GM19467 (cell line): ENCODE results near the gene VAX1.
"Not testable (repeated sequence)": the region's sequence is repeated elsewhere in the genome, so short reads cannot be mapped to it uniquely, and the experiment has no call there.

Experiments
- ATAC-seq: cut with Tn5 transposase; IDR thresholded peaks from one replicate; pipeline ENCODE4 v1.9.1; 2021; ENCODE audit warnings: mild to moderate bottlenecking, moderate library complexity; ENCODE audit not compliant: unreplicated experiment

VAX1 gene

DNA sequence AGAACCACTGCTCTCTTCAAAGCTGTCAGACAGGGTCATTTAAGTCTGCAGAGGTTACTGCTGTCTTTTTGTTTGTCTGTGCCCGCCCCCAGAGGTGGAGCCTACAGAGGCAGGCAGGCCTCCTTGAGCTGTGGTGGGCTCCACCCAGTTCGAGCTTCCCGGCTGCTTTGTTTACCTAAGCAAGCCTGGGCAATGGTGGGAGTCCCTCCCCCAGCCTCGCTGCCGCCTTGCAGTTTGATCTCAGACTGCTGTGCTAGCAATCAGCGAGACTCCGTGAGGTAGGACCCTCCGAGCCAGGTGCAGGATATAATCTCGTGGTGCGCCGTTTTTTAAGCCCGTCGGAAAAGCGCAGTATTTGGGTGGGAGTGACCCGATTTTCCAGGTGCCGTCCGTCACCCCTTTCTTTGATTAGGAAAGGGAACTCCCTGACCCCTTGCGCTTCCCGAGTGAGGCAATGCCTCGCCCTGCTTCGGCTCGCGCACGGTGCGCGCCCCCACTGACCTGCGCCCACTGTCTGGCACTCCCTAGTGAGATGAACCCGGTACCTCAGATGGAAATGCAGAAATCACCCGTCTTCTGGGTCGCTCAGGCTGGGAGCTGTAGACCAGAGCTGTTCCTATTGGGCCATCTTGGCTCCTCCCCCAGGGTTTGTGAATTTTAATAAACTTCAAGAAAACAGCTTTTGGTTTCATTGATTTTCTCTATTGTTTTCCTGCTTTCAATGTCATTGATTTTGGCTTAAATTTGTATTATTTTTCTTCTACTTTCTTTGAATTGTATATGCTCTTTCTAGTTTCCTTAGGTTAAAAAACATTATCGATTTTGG, 53.4 kb downstream of the VAX1 start:
- not testable (repeated sequence) for ATAC-seq
